ENCODE data around the gene DENND4A.
"Not testable (repeated sequence)": the region's sequence is repeated elsewhere in the genome, so short reads cannot be mapped to it uniquely, and the experiment has no call there.

The DENND4A gene

DNA sequence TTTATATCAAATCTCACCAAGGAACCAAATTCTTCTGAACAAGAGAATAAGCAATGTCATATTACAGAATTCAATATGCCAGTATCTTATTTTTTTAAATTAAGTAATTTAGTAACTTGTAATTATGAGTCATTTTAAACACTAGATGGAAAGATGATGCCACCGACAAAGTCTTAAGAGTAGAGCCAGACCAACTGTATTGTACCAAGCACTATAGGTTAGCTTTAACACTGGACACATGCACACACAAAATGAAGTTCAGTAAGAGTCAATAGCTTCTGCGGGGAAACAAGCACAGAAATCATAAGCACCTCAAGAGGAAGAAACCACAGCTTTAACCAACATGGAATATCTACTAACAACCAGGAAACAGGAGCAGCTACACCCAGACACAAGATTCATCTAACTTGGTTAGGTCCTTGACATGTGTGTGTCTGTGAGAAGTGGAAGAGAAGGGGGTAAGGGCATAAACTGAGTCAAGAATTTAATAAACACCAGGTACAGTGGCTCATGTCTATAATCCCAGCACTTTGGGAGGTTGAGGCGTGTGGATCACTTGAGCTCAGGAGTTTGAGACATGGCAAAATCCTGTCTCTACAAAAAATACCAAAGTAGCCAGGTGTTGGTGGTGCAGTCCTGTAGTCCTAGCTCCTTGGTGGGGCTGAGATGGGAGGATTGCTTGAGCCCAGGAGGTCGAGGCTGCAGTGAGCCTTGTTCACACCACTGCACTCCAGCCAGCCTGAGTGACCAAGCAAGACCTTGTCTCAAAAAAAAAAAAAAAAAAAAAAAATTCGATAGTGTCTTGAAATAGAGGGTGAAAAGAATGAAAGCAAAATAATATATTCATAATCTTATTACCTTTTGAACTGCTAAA, 28.9 kb downstream of the DENND4A start:
- Mint-ChIP-seq H3K4me1 (peaks cover 53% of the 10 kb centered on the region), H3K27ac (peak overlapping the region; percentile 8), H3K36me3 (ENCODE audit: low read depth) (peaks cover 33% of the 10 kb centered on the region), H3K27me3 (no peaks in the 10 kb centered on the region), H3K9me3 (no peaks in the 10 kb centered on the region), H3K4me3 (no peak overlapping the region)
- ATAC-seq = peak; percentile 35
- no peak for DNase-seq

DNA sequence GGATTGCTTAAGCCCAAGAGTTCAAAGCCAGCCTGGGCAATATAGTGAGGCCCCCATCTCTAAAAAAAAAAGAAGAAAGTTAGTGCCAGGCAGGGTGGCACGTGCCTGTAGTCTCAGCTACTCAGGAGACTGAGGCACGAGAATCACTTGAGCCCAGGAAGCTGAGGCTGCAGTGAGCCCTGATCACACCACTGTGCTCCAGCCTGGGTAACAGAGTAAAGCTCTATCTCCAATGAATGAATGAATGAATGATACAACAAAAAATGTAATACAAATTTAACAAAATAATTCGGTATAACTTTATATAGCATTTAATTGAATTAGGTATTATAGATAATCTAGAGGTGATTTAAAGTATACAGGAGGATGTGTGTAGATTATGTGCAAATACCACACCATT, 29.7 kb downstream of the DENND4A start:
- H3K9me3 Mint-ChIP-seq = no peaks in the 10 kb centered on the region
- no peaks in the 10 kb centered on the region for H3K27me3 Mint-ChIP-seq
- no peak for DNase-seq
- H3K36me3 Mint-ChIP-seq (ENCODE audit: low read depth) = peaks cover 30% of the 10 kb centered on the region
- no peak overlapping the region for H3K4me3 Mint-ChIP-seq
- H3K27ac Mint-ChIP-seq = no peak overlapping the region
- peaks cover 45% of the 10 kb centered on the region for H3K4me1 Mint-ChIP-seq
- ATAC-seq = no peak

DNA sequence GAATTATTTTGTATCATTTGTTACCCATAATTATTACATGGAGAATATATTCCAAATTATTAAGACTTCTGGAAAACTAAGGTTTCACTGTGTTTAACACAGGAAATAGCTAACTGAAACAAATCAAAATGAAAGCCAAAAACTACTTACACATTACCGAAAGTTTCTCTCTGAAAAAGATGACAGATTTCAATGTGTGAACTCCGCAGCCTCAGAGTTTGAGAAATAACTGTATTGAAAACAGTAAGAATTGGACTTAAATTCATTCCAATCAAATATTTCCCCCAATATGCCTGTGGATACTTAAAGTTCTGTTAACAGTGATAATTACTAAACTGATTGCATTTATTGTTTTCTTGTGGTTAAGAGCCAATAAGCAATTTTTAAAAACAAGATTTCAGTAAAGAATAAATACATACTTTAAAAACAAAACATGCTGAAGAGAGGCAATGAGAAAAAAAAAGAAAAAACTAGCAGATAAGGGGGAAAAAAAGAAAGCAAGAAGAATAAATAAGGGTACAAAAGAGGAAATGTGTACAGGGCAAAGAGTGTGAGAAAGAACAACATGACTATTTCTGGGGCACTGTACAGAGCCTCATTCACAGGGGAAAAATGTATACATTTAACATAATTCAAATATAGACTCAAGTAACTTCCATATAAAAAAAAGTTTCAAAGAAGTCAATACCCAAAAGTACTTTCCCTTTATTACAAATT, 30.7 kb downstream of the DENND4A start:
- no peaks in the 10 kb centered on the region for H3K9me3 Mint-ChIP-seq
- peaks cover 36% of the 10 kb centered on the region for H3K4me1 Mint-ChIP-seq
- no peak overlapping the region for H3K27ac Mint-ChIP-seq
- no peaks in the 10 kb centered on the region for H3K27me3 Mint-ChIP-seq
- H3K36me3 Mint-ChIP-seq (ENCODE audit: low read depth) = peaks cover 24% of the 10 kb centered on the region
- no peak for ATAC-seq
- H3K4me3 Mint-ChIP-seq = peak overlapping the region; percentile 1
- no peak for DNase-seq

DNA sequence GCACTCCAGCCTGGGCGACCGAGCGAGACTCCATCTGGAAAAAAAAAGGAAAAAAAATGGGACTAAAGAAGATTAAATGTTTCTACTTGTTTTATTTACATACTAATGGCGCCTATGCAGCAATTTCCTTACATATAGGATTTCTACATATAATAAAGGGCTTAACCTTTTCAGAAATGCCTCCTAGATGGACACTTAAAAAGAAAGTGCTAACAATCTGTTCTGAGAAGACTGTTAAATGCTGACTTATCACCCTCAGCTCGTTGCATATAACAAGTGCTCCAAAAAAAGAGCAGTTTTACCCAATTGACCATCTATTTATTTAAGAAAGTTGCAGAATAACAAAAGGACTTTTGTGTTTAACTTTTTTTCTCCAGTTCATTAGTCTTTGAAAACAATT, 32.7 kb downstream of the DENND4A start:
- Mint-ChIP-seq H3K4me1 (peaks cover 33% of the 10 kb centered on the region), H3K27me3 (no peaks in the 10 kb centered on the region), H3K27ac (no peak overlapping the region), H3K4me3 (no peak overlapping the region), H3K36me3 (ENCODE audit: low read depth) (peaks cover 27% of the 10 kb centered on the region), H3K9me3 (no peaks in the 10 kb centered on the region)
- no peak for DNase-seq
- no peak for ATAC-seq

DNA sequence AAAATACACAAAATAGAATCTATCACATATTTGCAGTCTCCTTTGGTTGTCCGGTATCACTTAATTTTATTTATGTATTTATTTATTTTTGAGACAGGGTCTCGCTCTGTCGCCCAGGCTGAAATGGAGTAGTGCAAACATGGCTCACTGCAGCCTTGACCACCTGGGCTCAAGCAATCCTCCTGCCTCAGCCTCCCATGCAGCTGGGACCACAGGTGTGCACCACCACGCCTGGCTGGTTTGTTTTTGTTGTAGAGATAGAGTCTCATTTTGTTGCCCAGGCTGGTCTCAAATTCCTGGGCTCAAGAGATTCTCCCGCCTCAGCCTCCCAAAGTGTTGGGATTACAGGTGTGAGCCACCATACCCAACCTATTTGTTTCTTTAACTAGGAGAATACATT, 33.9 kb downstream of the DENND4A start:
- Mint-ChIP-seq H3K27me3 (no peaks in the 10 kb centered on the region), H3K27ac (no peak overlapping the region), H3K4me3 (no peak overlapping the region), H3K36me3 (ENCODE audit: low read depth) (peaks cover 27% of the 10 kb centered on the region), H3K9me3 (no peaks in the 10 kb centered on the region), H3K4me1 (peaks cover 29% of the 10 kb centered on the region)
- DNase-seq (no peak), ATAC-seq (no peak)

DNA sequence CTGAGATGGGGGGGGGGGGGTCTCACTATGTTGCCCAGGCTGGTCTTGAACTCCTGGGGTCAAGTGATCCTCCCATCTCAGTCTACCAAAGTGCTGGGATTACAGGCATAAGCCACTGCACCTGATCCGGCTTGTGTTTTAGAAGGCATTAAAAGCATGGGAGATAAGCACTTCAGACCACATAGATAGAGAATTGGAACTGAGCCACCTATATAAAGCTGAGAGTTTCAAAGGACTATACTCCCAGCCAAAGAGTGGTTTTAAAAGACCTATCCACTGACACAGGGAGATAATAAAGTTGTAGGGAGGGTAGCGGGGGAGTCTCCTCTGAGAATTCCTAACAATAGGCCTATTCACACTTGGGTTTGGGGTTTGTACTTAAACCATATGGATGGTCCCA, 34.8 kb downstream of the DENND4A start:
- Mint-ChIP-seq H3K4me1 (peaks cover 19% of the 10 kb centered on the region), H3K36me3 (ENCODE audit: low read depth) (peaks cover 25% of the 10 kb centered on the region), H3K27me3 (no peaks in the 10 kb centered on the region), H3K4me3 (no peak overlapping the region), H3K27ac (no peak overlapping the region), H3K9me3 (no peaks in the 10 kb centered on the region)
- no peak for ATAC-seq
- no peak for DNase-seq

DNA sequence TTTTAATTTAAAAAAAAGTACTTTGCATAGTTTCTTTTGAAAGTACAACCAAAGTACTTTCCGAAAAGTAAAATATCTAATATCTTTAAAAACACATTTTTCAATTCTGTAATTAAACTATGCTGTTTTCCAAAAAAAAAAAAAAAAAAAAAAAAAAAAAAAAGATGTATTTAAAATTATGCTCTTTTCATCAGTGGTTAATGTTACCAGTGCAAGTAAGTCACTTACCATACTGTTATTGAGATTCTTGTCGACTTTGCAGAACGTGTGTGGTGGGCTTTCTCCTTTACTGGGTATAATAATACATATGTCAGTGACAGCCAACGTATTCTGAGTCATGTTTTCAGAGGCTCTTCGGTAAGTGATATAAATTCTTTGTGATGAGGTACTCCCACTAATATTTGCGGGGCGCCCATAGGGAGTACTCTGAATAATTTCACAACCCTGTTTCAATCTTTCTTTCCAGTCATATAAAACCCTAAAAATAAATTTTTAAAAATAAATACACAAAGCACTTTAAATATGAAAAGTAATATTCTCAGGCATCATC, 39.9 kb downstream of the DENND4A start:
- Mint-ChIP-seq H3K4me1 (peaks cover 12% of the 10 kb centered on the region), H3K4me3 (no peak overlapping the region), H3K27me3 (no peaks in the 10 kb centered on the region), H3K36me3 (ENCODE audit: low read depth) (peaks cover 36% of the 10 kb centered on the region), H3K9me3 (no peaks in the 10 kb centered on the region), H3K27ac (no peak overlapping the region)
- ATAC-seq (no peak), DNase-seq (no peak)

DNA sequence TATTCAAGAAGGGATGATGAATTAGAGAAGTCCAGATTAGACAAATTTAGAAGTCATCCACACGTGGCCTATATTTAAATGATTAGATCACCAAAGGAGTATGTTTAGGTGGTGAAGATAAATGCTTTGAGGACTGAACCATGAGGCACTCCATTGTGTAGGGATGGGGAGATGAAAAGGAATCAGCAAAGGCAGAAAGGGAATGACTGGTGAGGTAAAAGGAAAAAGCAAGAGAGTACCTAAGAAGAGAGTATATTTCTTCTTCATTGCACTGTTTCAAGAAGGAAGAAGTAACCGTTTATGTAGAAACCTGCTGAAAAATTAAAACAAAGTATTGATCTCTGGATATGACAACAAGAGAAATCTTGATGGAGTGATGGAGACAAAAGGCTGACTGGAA, 40.7 kb downstream of the DENND4A start:
- peaks cover 37% of the 10 kb centered on the region for H3K36me3 Mint-ChIP-seq (ENCODE audit: low read depth)
- no peak for ATAC-seq

DNA sequence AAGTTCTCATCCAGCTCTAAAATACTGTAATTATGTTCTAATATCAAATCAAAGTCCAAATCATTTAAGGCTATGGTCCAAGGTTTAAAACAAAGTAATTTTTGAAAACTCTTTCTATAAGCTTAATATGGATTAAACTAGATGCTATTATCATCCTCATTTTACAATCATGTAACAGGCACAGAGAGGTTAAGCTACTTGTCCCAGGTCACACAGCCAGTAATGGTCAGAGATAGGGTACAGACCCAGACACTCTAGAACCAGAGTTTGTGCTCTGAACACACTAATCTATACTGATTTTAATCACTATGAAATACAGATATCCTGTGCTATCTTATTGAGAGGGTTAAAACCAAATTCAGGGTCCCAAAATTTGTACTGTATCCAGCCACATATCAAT, 44.8 kb downstream of the DENND4A start:
- no peak for ATAC-seq
- no peaks in the 10 kb centered on the region for H3K27me3 Mint-ChIP-seq
- DNase-seq = no peak
- H3K27ac Mint-ChIP-seq = no peak overlapping the region
- peaks cover 12% of the 10 kb centered on the region for H3K4me1 Mint-ChIP-seq
- H3K4me3 Mint-ChIP-seq = no peak overlapping the region
- H3K36me3 Mint-ChIP-seq (ENCODE audit: low read depth) = peaks cover 40% of the 10 kb centered on the region
- no peaks in the 10 kb centered on the region for H3K9me3 Mint-ChIP-seq

More for the DNA sequence above, 40.7 kb downstream of the DENND4A start:
- H3K27me3 Mint-ChIP-seq = no peaks in the 10 kb centered on the region
- no peaks in the 10 kb centered on the region for H3K9me3 Mint-ChIP-seq
- no peak for DNase-seq
- H3K27ac Mint-ChIP-seq = peak overlapping the region; percentile 69
- peaks cover 12% of the 10 kb centered on the region for H3K4me1 Mint-ChIP-seq
- H3K4me3 Mint-ChIP-seq = no peak overlapping the region

DNA sequence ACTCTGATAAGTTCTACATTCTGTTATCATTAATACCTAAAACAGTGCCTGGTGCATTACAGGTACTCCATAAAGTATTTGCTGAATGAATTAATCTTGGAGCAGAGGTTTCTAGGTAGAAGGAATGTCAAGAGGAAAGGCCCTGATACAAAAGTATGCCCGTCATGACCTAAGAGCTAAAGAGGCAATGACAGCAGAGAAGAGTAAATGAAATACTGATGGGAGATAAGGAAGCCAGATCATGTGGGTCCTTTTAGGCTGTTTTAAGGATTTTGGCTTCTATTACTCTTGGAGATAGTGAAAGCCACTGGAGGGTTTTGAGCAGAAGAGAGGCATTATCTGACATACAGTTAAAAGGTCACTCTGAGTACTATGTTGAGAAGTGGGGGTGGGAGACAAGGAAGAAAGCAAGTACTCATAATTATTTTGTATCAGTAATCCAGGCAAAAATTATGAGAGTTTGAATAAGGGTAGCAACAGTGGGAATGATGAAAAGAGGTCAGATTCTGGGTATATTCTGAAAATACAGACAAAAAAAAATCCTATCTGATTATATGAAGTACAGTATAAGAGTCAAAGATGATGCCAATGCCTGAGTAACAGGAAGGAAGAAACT, 48.3 kb downstream of the DENND4A start:
- H3K36me3 Mint-ChIP-seq (ENCODE audit: low read depth) = peaks cover 36% of the 10 kb centered on the region
- H3K27me3 Mint-ChIP-seq = no peaks in the 10 kb centered on the region
- H3K27ac Mint-ChIP-seq = peak overlapping the region; percentile 17
- no peak for DNase-seq
- ATAC-seq = no peak
- no peaks in the 10 kb centered on the region for H3K9me3 Mint-ChIP-seq
- H3K4me3 Mint-ChIP-seq = no peak overlapping the region
- peaks cover 6% of the 10 kb centered on the region for H3K4me1 Mint-ChIP-seq

DNA sequence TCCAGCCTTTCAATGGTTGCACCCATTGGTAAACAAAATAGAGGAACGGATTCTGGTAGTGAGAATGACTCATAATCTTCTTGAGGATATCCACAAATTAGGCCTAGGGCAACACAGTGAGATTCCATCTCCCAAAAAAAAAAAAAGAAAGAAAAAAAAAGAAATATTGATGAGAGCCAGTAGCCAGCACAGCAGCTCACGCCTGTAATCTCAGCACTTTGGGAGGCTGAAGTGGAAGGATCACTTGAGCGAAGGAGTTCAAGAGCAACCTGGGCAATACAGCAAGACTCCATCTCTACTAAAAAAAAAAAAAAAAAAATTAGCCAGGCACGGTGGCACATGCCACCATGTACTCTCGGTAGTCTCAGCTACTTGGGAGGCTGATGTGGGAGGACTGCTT, 51.9 kb downstream of the DENND4A start:
- no peak for DNase-seq
- Mint-ChIP-seq H3K36me3 (ENCODE audit: low read depth) (peaks cover 57% of the 10 kb centered on the region), H3K9me3 (no peaks in the 10 kb centered on the region), H3K27me3 (no peaks in the 10 kb centered on the region), H3K4me3 (no peak overlapping the region), H3K27ac (no peak overlapping the region), H3K4me1 (peaks cover 6% of the 10 kb centered on the region)
- no peak for ATAC-seq

DNA sequence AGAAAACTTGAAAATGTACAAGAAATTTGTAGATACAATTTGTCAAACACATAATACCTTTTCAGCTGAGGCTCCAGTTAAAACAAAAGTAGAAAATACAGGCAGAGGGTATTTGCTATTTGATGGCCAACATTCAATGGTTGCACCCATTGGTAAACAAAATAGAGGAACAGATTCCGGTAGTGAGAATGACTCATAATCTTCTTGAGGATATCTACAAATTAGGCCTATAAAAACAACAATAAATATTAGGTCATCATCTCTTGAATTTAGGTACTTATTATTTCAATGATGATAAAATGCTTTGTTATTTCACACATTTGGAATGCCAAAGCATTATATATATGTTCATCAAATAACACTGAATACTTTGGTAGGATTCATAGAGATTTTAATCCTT, 53.4 kb downstream of the DENND4A start:
- H3K27me3 Mint-ChIP-seq = no peaks in the 10 kb centered on the region
- peaks cover under 1% of the 10 kb centered on the region for H3K4me1 Mint-ChIP-seq
- H3K9me3 Mint-ChIP-seq = no peaks in the 10 kb centered on the region
- ATAC-seq (no peak), DNase-seq (no peak)
- H3K4me3 Mint-ChIP-seq = no peak overlapping the region
- peaks cover 61% of the 10 kb centered on the region for H3K36me3 Mint-ChIP-seq (ENCODE audit: low read depth)
- H3K27ac Mint-ChIP-seq = no peak overlapping the region

DNA sequence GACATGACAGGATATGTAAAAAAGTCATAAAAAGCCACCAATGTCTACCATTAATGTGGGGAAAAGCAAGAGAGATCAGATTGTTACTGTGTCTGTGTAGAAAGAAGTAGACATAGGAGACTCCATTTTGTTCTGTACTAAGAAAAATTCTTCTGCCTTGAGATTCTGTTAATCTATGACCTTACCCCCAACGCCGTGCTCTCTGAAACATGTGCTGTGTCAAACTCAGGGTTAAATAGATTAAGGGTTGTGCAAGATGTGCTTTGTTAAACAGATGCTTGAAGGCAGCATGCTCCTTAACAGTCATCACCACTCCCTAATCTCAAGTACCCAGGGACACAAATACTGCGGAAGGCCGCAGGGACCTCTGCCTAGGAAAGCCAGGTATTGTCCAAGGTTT, 58.5 kb downstream of the DENND4A start:
- H3K4me3 Mint-ChIP-seq, DNase-seq, H3K27ac Mint-ChIP-seq, H3K9me3 Mint-ChIP-seq, ATAC-seq, H3K27me3 Mint-ChIP-seq, H3K4me1 Mint-ChIP-seq: not testable (repeated sequence)
- peaks cover 59% of the 10 kb centered on the region for H3K36me3 Mint-ChIP-seq (ENCODE audit: low read depth)

DNA sequence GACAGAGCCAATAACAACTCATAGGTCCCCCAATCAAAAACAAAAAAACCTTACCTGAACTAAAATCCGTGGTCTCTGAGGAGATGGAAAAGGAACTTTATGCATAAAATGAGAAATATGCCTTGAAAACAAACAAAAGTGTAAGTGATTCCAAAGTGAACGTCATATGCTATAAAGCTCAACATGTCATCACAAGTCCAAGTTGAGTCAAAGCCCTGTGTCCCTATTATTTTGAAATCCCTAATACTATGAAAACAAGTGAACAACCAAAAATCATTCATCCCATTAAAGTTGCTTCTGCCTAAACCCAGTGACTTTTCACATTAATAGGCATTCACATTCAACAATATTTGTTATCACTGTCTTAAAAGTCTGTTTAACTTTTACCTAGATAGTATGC, 59.4 kb downstream of the DENND4A start:
- Mint-ChIP-seq H3K4me1 (peaks cover 2% of the 10 kb centered on the region), H3K27me3 (no peaks in the 10 kb centered on the region), H3K27ac (no peak overlapping the region), H3K36me3 (ENCODE audit: low read depth) (peaks cover 52% of the 10 kb centered on the region), H3K4me3 (no peak overlapping the region), H3K9me3 (no peaks in the 10 kb centered on the region)
- DNase-seq = no peak
- no peak for ATAC-seq

DNA sequence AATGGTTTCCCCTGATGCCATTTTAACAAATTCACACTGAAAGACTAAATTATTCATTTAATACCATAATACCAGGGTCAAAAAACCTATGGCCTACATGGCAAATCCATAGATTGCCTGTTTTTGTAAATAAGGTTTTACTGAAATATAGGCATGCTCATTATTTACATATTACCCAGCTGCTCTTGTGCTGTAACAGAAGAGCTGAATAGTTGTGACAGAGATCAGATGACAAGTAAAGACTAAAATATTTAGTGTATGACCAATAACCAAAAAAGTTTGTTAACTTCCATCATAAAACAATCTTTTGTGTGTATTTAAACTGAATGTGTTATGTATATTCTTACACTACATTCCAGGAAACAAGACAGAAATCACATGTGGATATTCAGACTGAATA, 60.2 kb downstream of the DENND4A start:
- Mint-ChIP-seq H3K4me3 (no peak overlapping the region), H3K36me3 (ENCODE audit: low read depth) (peaks cover 46% of the 10 kb centered on the region), H3K4me1 (peaks cover 2% of the 10 kb centered on the region), H3K9me3 (no peaks in the 10 kb centered on the region), H3K27me3 (no peaks in the 10 kb centered on the region), H3K27ac (no peak overlapping the region)
- no peak for DNase-seq
- ATAC-seq = no peak
